ENCODE data around the gene SUMO2.
"Not testable (repeated sequence)": the region's sequence is repeated elsewhere in the genome, so short reads cannot be mapped to it uniquely, and the experiment has no call there.

Gene SUMO2

GRCh38 chr17:75182569-75183436 lies at the start of gene SUMO2:
Gene SUMO2 (minus strand): TSS chr17:75182959. CDS start chr17:75182834, 125 bp downstream.
- DNase-seq (ENCODE audit: low spot score): peak; percentile 100

GRCh38 chr17:75231741-75232464 lies 49.1 kb upstream of the SUMO2 start:
- DNase-seq (ENCODE audit: low spot score): no peak

- no peak for DNase-seq (ENCODE audit: low spot score)
Observed at GRCh38 chr17:75231071-75231470, 48.3 kb upstream of the SUMO2 start.

GRCh38 chr17:75228847-75229246 lies 46.1 kb upstream of the SUMO2 start:
- no peak for DNase-seq (ENCODE audit: low spot score)

- no peak for DNase-seq (ENCODE audit: low spot score)
Observed at GRCh38 chr17:75228305-75228704, 45.5 kb upstream of the SUMO2 start.

GRCh38 chr17:75227729-75228128 lies 45.0 kb upstream of the SUMO2 start:
- DNase-seq (ENCODE audit: low spot score): no peak

- no peak for DNase-seq (ENCODE audit: low spot score)
Observed at GRCh38 chr17:75225016-75225415, 42.3 kb upstream of the SUMO2 start.

- DNase-seq (ENCODE audit: low spot score): no peak
Observed at GRCh38 chr17:75219815-75220214, 37.1 kb upstream of the SUMO2 start.

- DNase-seq (ENCODE audit: low spot score): no peak
Observed at GRCh38 chr17:75218131-75218530, 35.4 kb upstream of the SUMO2 start.

- no peak for DNase-seq (ENCODE audit: low spot score)
Observed at GRCh38 chr17:75209061-75209460, 26.3 kb upstream of the SUMO2 start.

- no peak for DNase-seq (ENCODE audit: low spot score)
Observed at GRCh38 chr17:75208161-75208560, 25.4 kb upstream of the SUMO2 start.

- DNase-seq (ENCODE audit: low spot score): no peak
Observed at GRCh38 chr17:75207760-75208159, 25.0 kb upstream of the SUMO2 start.

- not testable (repeated sequence) for DNase-seq (ENCODE audit: low spot score)
Observed at GRCh38 chr17:75207050-75207407, 24.3 kb upstream of the SUMO2 start.

GRCh38 chr17:75205793-75206163 lies 23.0 kb upstream of the SUMO2 start:
- DNase-seq (ENCODE audit: low spot score): no peak

GRCh38 chr17:75205037-75205792 lies 22.5 kb upstream of the SUMO2 start, which contains the start of gene NUP85:
Gene NUP85 (plus strand): TSS chr17:75205679. CDS start chr17:75205762, 83 bp downstream.
- DNase-seq (ENCODE audit: low spot score): peak; percentile 100

- no peak for DNase-seq (ENCODE audit: low spot score)
Observed at GRCh38 chr17:75199886-75200618, 17.3 kb upstream of the SUMO2 start.

GRCh38 chr17:75194879-75195278 lies 12.1 kb upstream of the SUMO2 start:
- no peak for DNase-seq (ENCODE audit: low spot score)

GRCh38 chr17:75191584-75191983 lies 8.8 kb upstream of the SUMO2 start:
- no peak for DNase-seq (ENCODE audit: low spot score)

- DNase-seq (ENCODE audit: low spot score): no peak
Observed at GRCh38 chr17:75188614-75189013, 5.9 kb upstream of the SUMO2 start.

GRCh38 chr17:75183999-75184884 lies 1.5 kb upstream of the SUMO2 start:
- no peak for DNase-seq (ENCODE audit: low spot score)

GRCh38 chr17:75182319-75182568 lies 515 bp downstream of the SUMO2 start:
- no peak for DNase-seq (ENCODE audit: low spot score)

Measured in AG08396 (cell line).